Testis (tissue), 5 donors: Measurements from ENCODE around the gene ASL. TPM values are rescaled to one million over a fixed set of nuclear protein-coding genes. Genes with fewer than 3 reads are reported as not detected.
"Not testable (repeated sequence)": the region's sequence is repeated elsewhere in the genome, so short reads cannot be mapped to it uniquely, and the experiment has no call there.

Experiments used
- DNase-seq: peaks from one replicate; pipeline ENCODE4 v3.0.0-alpha.2; 2019
- H3K27ac ChIP-seq, 2 donors: fragments of 200-600 bp; sonication (generic); one replicate each; pipeline ENCODE4 v1.5.1; 2019
- H3K27me3 ChIP-seq: fragments of 200-600 bp; sonication (generic); one replicate; pipeline ENCODE4 v1.5.1; 2019
- H3K36me3 ChIP-seq: fragments of 200-600 bp; sonication (generic); one replicate; pipeline ENCODE4 v1.5.1; 2017; ENCODE audit warnings: low read depth; ENCODE audit errors: missing control alignments
- H3K4me1 ChIP-seq: fragments of 200-600 bp; sonication (generic); one replicate; pipeline ENCODE4 v1.5.1; 2019
- H3K4me3 ChIP-seq, 2 donors: fragments of 200-600 bp; sonication (generic); one replicate each; pipeline ENCODE4 v1.5.1; 2017 to 2019
- H3K9me3 ChIP-seq: fragments of 200-600 bp; sonication (generic); one replicate; pipeline ENCODE4 v1.5.1; 2017
- POLR2A ChIP-seq: fragments of 450-650 bp; IDR thresholded peaks from one replicate; pipeline ENCODE4 v1.6.1; 2017; ENCODE audit warnings: antibody characterized with exemption, mild to moderate bottlenecking, moderate library complexity
- WGBS, 2 donors: methylation state at CpG; one replicate each; pipeline ENCODE4 v1.1.5; 2018; 5-methylcytosine and 5-hydroxymethylcytosine counted together
- intact Hi-C: fragments of 100-400 bp; cut with DNase I; formaldehyde crosslinking; loops from one replicate; pipeline ENCODE4 v1.15.1; 2023; ENCODE audit warnings: low total_unique reads
- long read RNA-seq, 2 donors: transcript quantifications; one replicate each; lab custom pipeline, GENCODE V29; 2026
- polyA plus RNA-seq: library from polyadenylated mRNA; stranded (reverse); fragments of 350-450 nt; fragmentation: Illumina TruSeq; extraction: RNeasy Lipid Tissue Mini Kit (QIAGEN cat#74804); gene quantifications from one replicate; pipeline ENCODE4 v1.2.3, GENCODE V29; 2014; ENCODE audit warnings: low read depth, low replicate concordance; ENCODE audit not compliant: insufficient read depth
- total RNA-seq, 2 donors: library from RNA; depleted of rRNA; stranded (reverse); fragments of >200 nt; gene quantifications; one replicate each; pipeline ENCODE4 v1.2.3, GENCODE V29; 2016
- TF ChIP-seq, protein P1 (sequence below), 3 experiments: fragments of 450-650 bp in 2 of 3; fragments of 200-600 bp in 1 of 3; sonication (generic) in 1 of 3; IDR thresholded peaks; one replicate each; pipeline ENCODE4 v1.5.1; 2016 to 2019; ENCODE audit warnings: antibody characterized with exemption in 3 of 3, mild to moderate bottlenecking in 2 of 3, moderate library complexity in 1 of 3

The ASL gene
- total RNA-seq (10 to 100 TPM; 12.0 to 15.9 TPM), polyA plus RNA-seq (9.5 TPM)
- long read RNA-seq, donor 1, partial matches to known transcripts = 0 of 7 reads
- long read RNA-seq, donor 1, other reads (novel, unspliced or antisense) = 0 of 7 reads
- long read RNA-seq, donor 2, partial matches to known transcripts = 0 of 1 reads
- long read RNA-seq, donor 2, other reads (novel, unspliced or antisense) = 0 of 1 reads

DNA sequence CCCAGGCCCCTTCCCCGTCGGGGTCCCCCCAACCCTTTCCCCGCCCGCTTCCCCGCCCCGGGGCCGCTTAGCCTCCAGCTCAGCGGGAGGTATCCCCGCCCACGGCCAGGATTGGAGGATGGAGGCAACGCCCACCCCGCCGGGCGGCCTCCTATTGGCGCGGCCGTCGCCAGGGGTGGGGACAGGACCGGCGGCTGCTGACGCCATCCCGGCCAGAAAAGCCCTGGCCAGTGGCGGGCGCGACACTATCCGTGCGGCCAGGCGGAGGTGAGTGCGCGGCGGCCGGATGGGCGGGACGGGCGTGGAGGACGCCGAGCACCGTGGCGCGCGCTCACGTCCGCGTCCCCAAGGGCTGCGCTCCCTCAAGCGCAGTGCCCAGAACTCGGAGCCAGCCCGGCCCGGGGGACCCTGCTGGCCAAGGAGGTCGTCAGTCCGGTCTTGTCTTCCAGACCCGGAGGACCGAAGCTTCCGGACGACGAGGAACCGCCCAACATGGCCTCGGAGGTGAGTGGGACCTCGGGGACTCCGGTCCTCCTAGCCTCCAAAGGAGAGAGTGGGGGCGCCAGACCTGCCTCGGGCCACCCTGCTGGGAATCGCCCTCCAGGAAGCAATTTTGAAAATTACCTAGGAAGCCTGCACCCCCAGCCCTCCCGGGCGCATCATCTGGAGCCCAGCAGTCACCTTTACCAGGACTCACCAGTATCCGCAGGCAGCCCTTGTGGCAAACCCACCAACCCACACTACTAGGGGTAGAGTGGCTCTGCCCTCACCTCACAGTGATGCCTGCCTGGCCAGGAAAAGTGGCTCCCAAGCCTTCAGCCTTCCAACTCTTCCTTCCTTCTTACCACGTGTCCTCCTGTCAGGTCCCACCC is at the start of gene ASL:
Gene ASL, plus strand, starts transcription at position 230 of the 872 bp plus-strand sequence. Its CDS starts 263 bp downstream, at position 493.
- DNase-seq = peak; percentile 94
- WGBS, 2 donors = 1 to 17% methylated on average over 4 to 44 of the region's 67 CpGs
- Histone ChIP-seq H3K9me3 (no peaks in the 10 kb centered on the region), H3K27me3 (no peaks in the 10 kb centered on the region), H3K36me3 (no peaks in the 10 kb centered on the region), H3K4me3 (peak within 1 kb of the TSS; percentile 69 to 84), H3K4me1 (peaks cover 10% of the 10 kb centered on the region), H3K27ac (peak within 1 kb of the TSS in 1 of 2 donors; percentile 45)
- peak; percentile 51 for TF ChIP-seq POLR2A
- TF ChIP-seq, protein P1, sequence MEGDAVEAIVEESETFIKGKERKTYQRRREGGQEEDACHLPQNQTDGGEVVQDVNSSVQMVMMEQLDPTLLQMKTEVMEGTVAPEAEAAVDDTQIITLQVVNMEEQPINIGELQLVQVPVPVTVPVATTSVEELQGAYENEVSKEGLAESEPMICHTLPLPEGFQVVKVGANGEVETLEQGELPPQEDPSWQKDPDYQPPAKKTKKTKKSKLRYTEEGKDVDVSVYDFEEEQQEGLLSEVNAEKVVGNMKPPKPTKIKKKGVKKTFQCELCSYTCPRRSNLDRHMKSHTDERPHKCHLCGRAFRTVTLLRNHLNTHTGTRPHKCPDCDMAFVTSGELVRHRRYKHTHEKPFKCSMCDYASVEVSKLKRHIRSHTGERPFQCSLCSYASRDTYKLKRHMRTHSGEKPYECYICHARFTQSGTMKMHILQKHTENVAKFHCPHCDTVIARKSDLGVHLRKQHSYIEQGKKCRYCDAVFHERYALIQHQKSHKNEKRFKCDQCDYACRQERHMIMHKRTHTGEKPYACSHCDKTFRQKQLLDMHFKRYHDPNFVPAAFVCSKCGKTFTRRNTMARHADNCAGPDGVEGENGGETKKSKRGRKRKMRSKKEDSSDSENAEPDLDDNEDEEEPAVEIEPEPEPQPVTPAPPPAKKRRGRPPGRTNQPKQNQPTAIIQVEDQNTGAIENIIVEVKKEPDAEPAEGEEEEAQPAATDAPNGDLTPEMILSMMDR (IDR thresholded peaks at IDR 0.05) = no peak
- intact Hi-C loops = no loop called here

GRCh38 chr7:66028342-66028741 is 47.3 kb upstream of the ASL start:
- H3K27ac ChIP-seq, intact Hi-C loops, H3K36me3 ChIP-seq, H3K27me3 ChIP-seq, H3K9me3 ChIP-seq, H3K4me1 ChIP-seq, H3K4me3 ChIP-seq, DNase-seq: not testable (repeated sequence)
- WGBS, 2 donors = 73 to 76% methylated on average over 3 of the region's 3 CpGs

DNA sequence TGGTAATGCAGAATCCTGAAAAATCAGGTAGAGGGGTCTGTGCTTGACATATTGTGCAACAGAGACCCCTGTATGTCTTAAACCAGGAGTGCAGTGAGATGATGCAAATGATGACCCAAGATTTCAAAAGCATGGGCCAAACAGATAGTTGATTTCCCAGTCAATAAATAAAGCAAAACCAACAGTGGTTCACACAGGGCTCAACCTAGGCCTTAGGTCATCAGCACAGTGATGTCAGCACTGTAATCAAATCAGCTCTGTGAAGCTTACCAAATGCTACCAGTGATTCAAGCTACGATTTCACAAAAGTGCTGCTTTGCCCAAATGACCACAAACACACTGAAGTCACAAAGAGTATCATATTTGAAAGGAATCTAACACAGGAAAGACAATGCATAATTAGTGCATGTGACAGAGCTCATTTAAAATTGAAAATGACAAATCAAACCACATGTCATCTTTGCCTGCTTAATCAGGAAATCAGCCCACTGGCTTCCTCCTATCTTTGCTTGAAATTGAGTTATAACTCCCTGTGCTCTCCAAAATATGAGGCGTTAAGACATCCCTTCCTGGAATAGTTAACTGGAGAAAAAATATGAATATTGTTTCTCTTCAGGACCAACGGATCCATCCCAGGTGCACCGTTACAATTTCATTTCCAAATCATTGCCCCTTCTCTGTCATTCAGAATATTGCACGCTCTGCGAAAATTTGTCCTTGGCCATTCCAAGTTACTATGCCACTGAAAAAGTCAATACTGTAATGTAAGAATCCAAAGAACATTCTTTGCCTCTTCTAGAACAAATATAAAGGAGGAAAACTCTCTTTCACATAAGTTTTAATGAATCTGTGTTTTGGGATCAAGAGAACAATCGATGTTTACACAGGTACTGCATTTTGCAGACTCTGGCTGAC is 41.9 kb upstream of the ASL start:
- TF ChIP-seq, protein P1 (IDR thresholded peaks at IDR 0.05) = no peak
- TF ChIP-seq POLR2A = no peak
- Histone ChIP-seq H3K36me3 (no peaks in the 10 kb centered on the region), H3K4me1 (no peaks in the 10 kb centered on the region), H3K9me3 (no peaks in the 10 kb centered on the region), H3K27me3 (no peaks in the 10 kb centered on the region), H3K27ac (no peak overlapping the region), H3K4me3 (no peak overlapping the region)
- no peak for DNase-seq
- intact Hi-C loops = no loop called here
- 82% methylated on average over 7 of the region's 7 CpGs for WGBS, 2 donors

DNA sequence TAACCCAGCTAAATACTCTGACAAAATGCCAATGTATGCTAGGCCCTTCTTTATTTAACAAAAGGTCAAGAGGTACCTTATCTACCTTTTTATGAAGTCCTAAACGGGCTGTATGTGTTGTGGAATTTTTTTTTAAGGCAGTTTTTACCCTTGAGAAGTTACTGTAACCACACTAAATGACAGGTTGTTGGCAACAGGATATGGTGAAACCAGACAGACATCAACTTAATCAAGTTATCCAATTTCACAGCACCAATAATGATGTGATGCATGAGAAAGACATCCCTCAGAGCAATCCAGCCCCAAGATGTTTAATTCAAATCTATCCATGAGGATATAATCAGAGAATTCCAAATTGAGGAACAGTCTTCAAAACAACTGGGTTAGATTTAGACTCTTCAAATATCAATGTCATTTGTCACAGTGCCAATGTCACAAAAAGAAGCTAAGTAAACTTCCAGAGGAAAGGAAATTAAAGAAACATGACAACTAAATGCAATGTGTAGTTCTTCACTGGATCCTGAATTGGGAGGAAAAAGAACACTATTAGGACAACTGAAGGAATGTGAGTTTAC is 41.1 kb upstream of the ASL start:
- 50% methylated on average over 1 of the region's 1 CpG for WGBS, 2 donors
- H3K4me1 ChIP-seq, H3K4me3 ChIP-seq, DNase-seq, H3K9me3 ChIP-seq, H3K27ac ChIP-seq, H3K36me3 ChIP-seq, H3K27me3 ChIP-seq, intact Hi-C loops: not testable (repeated sequence)

DNA sequence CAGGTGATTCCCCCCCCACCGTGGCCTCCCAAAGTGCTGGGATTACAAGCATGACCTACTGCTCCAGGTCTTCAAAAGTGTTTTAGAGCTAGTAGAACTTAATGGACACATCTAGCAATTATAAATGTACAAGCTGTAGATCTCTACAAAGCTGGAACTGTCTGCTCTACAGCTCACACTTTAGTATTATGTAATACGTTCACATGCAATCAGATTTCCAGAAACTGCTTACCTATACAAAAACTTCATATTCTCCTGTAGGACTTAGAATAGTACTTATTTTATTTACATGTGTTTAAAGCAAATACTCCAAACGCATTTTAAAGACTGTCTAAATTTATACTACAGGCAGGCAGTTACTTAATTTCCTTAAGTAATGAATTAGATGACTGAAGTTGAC is 39.2 kb upstream of the ASL start:
- no peak overlapping the region for H3K4me3 ChIP-seq
- WGBS, 2 donors = 88 to 93% methylated on average over 3 of the region's 3 CpGs
- H3K4me1 ChIP-seq = no peaks in the 10 kb centered on the region
- H3K9me3 ChIP-seq = no peaks in the 10 kb centered on the region
- no peak for DNase-seq
- H3K36me3 ChIP-seq = no peaks in the 10 kb centered on the region
- intact Hi-C loops = no loop called here
- no peaks in the 10 kb centered on the region for H3K27me3 ChIP-seq
- no peak overlapping the region for H3K27ac ChIP-seq
- TF ChIP-seq, protein P1 (IDR thresholded peaks at IDR 0.05) = no peak
- TF ChIP-seq POLR2A = no peak
